Vagina (tissue), 2 donors: ENCODE measurements around the gene NKAIN2.

ENCODE experiments used
- POLR2A ChIP-seq, 2 donors: fragments of 450-650 bp; IDR thresholded peaks; one replicate each; pipeline ENCODE4 v1.6.1; 2017; ENCODE audit warnings: antibody characterized with exemption in 2 of 2, mild to moderate bottlenecking in 2 of 2, moderate library complexity in 2 of 2
- POLR2AphosphoS5 ChIP-seq, 2 donors: sonication (generic); formaldehyde crosslinking; IDR thresholded peaks; one replicate each; pipeline ENCODE4 v1.9.0; 2017; ENCODE audit warnings: antibody characterized with exemption in 2 of 2, mild to moderate bottlenecking in 2 of 2, low read depth in 1 of 2; ENCODE audit not compliant: insufficient read depth in 1 of 2
- TF ChIP-seq, protein P1 (sequence below), 3 experiments: fragments of 450-650 bp in 2 of 3; fragments of 200-600 bp in 1 of 3; sonication (generic) in 1 of 3; IDR thresholded peaks; one replicate each; pipeline ENCODE4 v1.5.1; 2017 to 2019; ENCODE audit warnings: antibody characterized with exemption in 3 of 3, mild to moderate bottlenecking in 2 of 3, moderate library complexity in 2 of 3

DNA sequence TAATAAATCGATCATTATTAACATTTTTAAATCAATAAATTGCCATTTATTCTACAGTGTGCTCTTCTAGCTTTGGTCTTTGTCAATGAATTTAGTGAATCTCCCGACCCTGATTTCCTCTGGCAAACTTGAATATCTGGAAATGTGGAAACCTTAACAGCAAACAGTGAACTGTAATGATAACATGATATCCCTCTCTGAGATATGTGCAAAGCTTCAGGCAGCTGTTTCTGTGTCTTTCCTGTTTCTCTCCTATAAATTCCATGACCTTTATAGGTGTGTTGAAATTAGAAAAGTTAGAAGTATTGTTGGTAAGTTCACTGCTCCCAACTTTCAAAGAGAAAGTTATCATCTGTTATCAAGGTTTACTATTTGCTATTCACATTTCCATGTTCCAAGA, 939.8 kb downstream of the NKAIN2 start:
- TF ChIP-seq, protein P1, sequence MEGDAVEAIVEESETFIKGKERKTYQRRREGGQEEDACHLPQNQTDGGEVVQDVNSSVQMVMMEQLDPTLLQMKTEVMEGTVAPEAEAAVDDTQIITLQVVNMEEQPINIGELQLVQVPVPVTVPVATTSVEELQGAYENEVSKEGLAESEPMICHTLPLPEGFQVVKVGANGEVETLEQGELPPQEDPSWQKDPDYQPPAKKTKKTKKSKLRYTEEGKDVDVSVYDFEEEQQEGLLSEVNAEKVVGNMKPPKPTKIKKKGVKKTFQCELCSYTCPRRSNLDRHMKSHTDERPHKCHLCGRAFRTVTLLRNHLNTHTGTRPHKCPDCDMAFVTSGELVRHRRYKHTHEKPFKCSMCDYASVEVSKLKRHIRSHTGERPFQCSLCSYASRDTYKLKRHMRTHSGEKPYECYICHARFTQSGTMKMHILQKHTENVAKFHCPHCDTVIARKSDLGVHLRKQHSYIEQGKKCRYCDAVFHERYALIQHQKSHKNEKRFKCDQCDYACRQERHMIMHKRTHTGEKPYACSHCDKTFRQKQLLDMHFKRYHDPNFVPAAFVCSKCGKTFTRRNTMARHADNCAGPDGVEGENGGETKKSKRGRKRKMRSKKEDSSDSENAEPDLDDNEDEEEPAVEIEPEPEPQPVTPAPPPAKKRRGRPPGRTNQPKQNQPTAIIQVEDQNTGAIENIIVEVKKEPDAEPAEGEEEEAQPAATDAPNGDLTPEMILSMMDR (IDR thresholded peaks at IDR 0.05), result no peak
- no peak for TF ChIP-seq POLR2A (IDR thresholded peaks at IDR 0.05)
- no peak for TF ChIP-seq POLR2AphosphoS5 (IDR thresholded peaks at IDR 0.05; ENCODE audit: insufficient read depth in 1 of 2, low read depth in 1 of 2)
